Colonic mucosa (tissue), 4 donors: ENCODE results near the gene PTGFRN. TPM values are rescaled to one million over a fixed set of nuclear protein-coding genes. Genes with fewer than 3 reads are reported as not detected.

Source experiments
- DNase-seq: peaks from one replicate; pipeline ENCODE4 v3.0.0-alpha.2; 2020
- H3K27ac ChIP-seq: fragments of 200-600 bp; one replicate; pipeline ENCODE4 v1.8.0; 2021
- H3K27me3 ChIP-seq: fragments of 200-600 bp; one replicate; pipeline ENCODE4 v1.8.0; 2021
- H3K36me3 ChIP-seq: fragments of 200-600 bp; one replicate; pipeline ENCODE4 v1.8.0; 2021
- H3K4me1 ChIP-seq: fragments of 200-600 bp; one replicate; pipeline ENCODE4 v1.8.0; 2021; ENCODE audit warnings: mild to moderate bottlenecking
- H3K4me3 ChIP-seq: fragments of 200-600 bp; one replicate; pipeline ENCODE4 v1.8.0; 2021
- H3K9ac ChIP-seq, 2 donors: one replicate each; pipeline ENCODE4 v1.7.0; 2013; ENCODE audit warnings: control low read depth in 2 of 2, low read depth in 2 of 2, low read length in 2 of 2
- H3K9me3 ChIP-seq: fragments of 200-600 bp; one replicate; pipeline ENCODE4 v1.8.0; 2021
- CTCF ChIP-seq: fragments of 200-600 bp; IDR thresholded peaks from one replicate; pipeline ENCODE4 v1.8.0; 2022; ENCODE audit warnings: antibody characterized with exemption, mild to moderate bottlenecking
- intact Hi-C: fragments of 100-400 bp; cut with DNase I; formaldehyde crosslinking; loops from one replicate; pipeline ENCODE4 v1.14.1; 2022
- total RNA-seq, 2 donors: library from RNA; stranded (reverse); fragmentation: NEBNext Ultra II Directional in 1 of 2; extraction: Animal tissue kit (Norgen Biotek cat#: 25700) in 1 of 2; gene quantifications; one replicate each; pipeline ENCODE4 v1.2.1, GENCODE V29; 2021
- donor health status: healthy.
- donor health status: DM: no; HTN: no; CAD: no.
- donor health status: DM: no; HTN: no; CAD: no.

PTGFRN gene
- total RNA-seq, 2 donors from 2014 or later = 94.9 TPM

- Histone ChIP-seq H3K4me3 (peak overlapping the region; percentile 66), H3K27ac (peak overlapping the region; percentile 87), H3K36me3 (no peaks in the 10 kb centered on the region), H3K9ac (peak overlapping the region; percentile 83 to 88), H3K27me3 (no peaks in the 10 kb centered on the region), H3K4me1 (peaks cover 10% of the 10 kb centered on the region), H3K9me3 (no peaks in the 10 kb centered on the region)
- DNase-seq = peak; percentile 67
- intact Hi-C loops = loop anchor here (10.0 kb wide), 1 partner anchor 74 kb away; no protein-coding TSS in a partner anchor
- TF ChIP-seq CTCF = no peak
These were observed 867 bp downstream of the PTGFRN start for GRCh38 chr1:116910379-116911187.

- intact Hi-C loops = loop anchor here (10.0 kb wide), 1 partner anchor 74 kb away; no protein-coding TSS in a partner anchor
- peaks cover 15% of the 10 kb centered on the region for H3K4me1 ChIP-seq
- DNase-seq = no peak
- H3K27me3 ChIP-seq = no peaks in the 10 kb centered on the region
- no peak overlapping the region for H3K27ac ChIP-seq
- no peaks in the 10 kb centered on the region for H3K9me3 ChIP-seq
- peak overlapping the region; percentile 66 for H3K4me3 ChIP-seq
- no peaks in the 10 kb centered on the region for H3K36me3 ChIP-seq
- peak overlapping the region; percentile 83 to 88 for H3K9ac ChIP-seq
- TF ChIP-seq CTCF = no peak
These were observed 1.5 kb downstream of the PTGFRN start for GRCh38 chr1:116911188-116911553.

- no peaks in the 10 kb centered on the region for H3K9me3 ChIP-seq
- H3K27ac ChIP-seq = no peak overlapping the region
- no peaks in the 10 kb centered on the region for H3K36me3 ChIP-seq
- no peak for DNase-seq
- no peak overlapping the region for H3K4me3 ChIP-seq
- H3K9ac ChIP-seq = peak overlapping the region in 1 of 2 donors; percentile 88
- H3K27me3 ChIP-seq = no peaks in the 10 kb centered on the region
- peaks cover 15% of the 10 kb centered on the region for H3K4me1 ChIP-seq
- intact Hi-C loops = loop anchor here (10.0 kb wide), 1 partner anchor 73 kb away; no protein-coding TSS in a partner anchor
- TF ChIP-seq CTCF = no peak
These were observed 2.2 kb downstream of the PTGFRN start for GRCh38 chr1:116911779-116912469.

- Histone ChIP-seq H3K4me3 (no peak overlapping the region), H3K27ac (no peak overlapping the region), H3K4me1 (peaks cover 19% of the 10 kb centered on the region), H3K36me3 (no peaks in the 10 kb centered on the region), H3K9me3 (no peaks in the 10 kb centered on the region), H3K9ac (no peak overlapping the region), H3K27me3 (no peaks in the 10 kb centered on the region)
- intact Hi-C loops = loop anchor here (10.0 kb wide), 1 partner anchor 72 kb away; no protein-coding TSS in a partner anchor
- TF ChIP-seq CTCF = no peak
- DNase-seq = no peak
These were observed 3.1 kb downstream of the PTGFRN start for GRCh38 chr1:116912846-116913245.

GRCh38 chr1:116913941-116914340 is 4.2 kb downstream of the PTGFRN start:
- Histone ChIP-seq H3K27ac (no peak overlapping the region), H3K9me3 (no peaks in the 10 kb centered on the region), H3K36me3 (no peaks in the 10 kb centered on the region), H3K4me3 (no peak overlapping the region), H3K27me3 (no peaks in the 10 kb centered on the region), H3K4me1 (peaks cover 19% of the 10 kb centered on the region), H3K9ac (no peak overlapping the region)
- intact Hi-C loops = loop anchor here (10.0 kb wide), 1 partner anchor 71 kb away; no protein-coding TSS in a partner anchor
- TF ChIP-seq CTCF = no peak
- no peak for DNase-seq
